Measurements from ENCODE around the gene SRMS. TPM values are rescaled to one million over a fixed set of nuclear protein-coding genes. Genes with fewer than 3 reads are reported as not detected.
"Not testable (repeated sequence)": the region's sequence is repeated elsewhere in the genome, so short reads cannot be mapped to it uniquely, and the experiment has no call there.

Gene SRMS
- total RNA-seq, 1 donor from 2014 or later, result not detected

DNA sequence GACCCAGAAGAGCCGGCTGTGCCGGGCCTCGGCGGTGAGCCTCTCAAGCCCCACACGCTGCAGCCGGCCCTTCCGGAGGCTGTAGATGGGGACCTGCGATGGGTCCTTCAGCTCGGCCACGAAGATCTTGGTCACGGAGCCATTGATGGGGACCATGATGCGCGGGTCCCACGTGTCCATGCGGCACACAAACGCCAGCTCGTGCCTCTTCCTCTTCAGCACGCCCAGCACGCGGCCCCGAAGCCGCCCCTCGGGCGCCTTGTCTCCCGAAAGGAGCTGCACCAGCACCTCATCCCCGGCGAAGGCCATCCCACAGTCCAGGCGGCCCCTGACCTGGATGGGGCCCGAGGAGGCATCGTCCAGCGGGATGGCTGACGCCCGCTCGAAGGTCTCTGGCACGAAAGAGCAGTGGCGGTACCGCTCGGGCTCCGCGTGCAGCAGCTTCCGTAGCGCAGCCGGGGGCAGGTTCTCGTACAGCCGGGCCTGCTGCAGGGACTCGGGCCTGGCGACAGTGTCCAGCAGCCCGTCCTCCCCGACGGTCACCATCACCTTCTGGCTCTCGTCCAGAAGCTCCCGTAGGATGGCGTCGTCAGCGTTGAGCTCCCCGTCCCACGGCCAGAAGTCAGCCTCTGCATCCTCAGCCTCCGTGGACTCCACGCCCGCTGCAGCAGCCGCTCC, 17.6 kb upstream of the SRMS start:
- DNase-seq, result no peak

GRCh38 chr20:63564036-63564810, 16.7 kb upstream of the SRMS start:
- no peak for DNase-seq

GRCh38 chr20:63563225-63563935, 15.8 kb upstream of the SRMS start:
- no peak for DNase-seq

GRCh38 chr20:63562461-63563224, 15.1 kb upstream of the SRMS start:
- DNase-seq, result no peak

GRCh38 chr20:63561624-63562396, 14.3 kb upstream of the SRMS start:
- DNase-seq, result no peak

DNA sequence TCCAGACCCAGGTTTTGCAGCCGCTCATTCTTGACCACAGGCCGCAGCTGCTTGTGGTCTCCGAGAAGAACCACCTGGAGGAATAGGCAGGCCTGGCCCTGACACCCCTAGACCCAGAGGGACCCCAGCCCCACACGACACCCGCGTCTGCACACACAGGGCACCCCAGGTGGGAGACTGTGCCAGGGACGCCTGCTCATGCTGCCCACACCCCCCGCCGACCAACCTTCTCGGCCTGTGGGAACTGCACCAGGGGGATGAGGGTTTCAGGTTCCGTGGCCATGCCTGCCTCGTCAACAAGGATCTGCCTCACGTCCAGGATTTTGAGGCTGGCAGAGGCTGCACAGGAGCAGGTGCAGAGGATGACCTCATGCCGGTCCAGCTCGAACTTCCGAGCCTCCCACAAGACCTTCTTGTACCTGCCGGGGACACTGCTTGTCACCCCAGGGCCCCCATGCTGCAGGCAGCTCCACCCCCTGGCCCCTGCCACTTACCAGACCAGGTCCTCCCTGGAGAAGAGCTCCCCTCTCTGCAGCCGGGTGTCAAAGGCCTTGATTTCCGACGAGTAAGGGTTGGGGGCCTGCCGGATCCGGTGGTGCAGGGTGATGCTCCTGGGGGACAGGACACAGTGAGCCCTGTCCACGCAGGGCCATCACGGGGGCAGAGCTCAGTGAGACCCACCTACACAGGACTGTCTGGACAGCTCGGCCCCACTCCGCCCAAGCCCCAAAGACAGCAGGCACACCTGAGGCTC, 13.5 kb upstream of the SRMS start:
- DNase-seq, result no peak

DNA sequence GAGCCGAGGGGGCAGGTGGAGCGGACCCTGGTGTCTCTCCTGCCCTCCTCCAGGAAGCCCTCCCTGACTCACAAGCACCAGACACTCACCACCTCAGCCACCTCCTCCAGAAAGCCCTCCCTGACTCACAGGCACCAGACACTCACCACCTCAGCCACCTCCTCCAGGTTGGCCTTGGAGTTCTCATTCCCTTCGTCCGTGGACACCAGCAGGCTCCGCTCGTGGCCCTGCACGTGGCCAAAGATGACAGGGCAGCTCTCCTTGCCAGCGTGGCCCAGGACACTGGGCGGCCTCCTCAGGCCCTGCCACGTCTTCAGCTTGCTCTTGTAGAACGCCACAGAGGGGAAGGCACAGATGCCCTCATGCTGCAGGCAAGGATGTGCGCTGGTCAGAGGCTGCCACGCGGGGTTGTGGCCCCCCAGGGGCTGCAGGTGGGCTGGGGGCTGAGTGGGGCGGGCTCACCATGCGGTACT, 12.8 kb upstream of the SRMS start:
- DNase-seq, result no peak

GRCh38 chr20:63559485-63560332, 12.2 kb upstream of the SRMS start:
- DNase-seq, result not testable (repeated sequence)

DNA sequence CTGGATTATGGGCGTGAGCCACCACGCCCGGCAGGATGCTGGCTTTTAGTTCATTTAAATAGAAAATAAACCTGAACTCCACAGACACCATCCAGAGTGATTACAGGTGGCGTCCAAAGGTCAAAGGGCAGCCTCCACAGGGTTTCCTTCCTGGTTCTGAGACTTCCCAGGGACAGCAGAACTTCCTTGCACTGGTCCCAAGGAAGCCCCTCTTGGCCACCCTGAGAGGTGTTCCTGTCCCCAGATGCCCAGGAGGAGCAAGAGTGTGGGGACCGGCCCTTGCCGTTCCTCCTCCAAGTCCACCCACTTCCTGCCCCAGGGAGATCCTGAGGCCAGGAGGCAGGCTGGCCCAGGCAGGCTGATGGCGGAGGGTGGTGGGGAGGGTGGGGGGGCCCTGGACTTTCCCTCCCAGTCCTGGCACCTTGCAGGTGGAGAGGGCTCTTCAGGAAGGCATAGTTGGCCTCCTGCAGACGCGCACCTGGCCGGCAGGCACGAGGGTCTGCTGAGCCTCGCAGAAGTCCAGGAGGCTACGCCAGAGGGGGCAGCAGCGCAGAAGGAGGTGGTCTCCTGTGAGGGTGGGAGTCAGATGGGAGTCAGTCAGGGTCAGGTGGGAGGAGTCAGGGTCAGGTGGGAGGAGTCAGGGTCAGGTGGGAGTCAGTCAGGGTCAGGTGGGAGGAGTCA, 11.4 kb upstream of the SRMS start:
- DNase-seq, result no peak

- no peak for DNase-seq
These were observed 9.9 kb upstream of the SRMS start for GRCh38 chr20:63557481-63557891.

GRCh38 chr20:63556873-63557478, 9.4 kb upstream of the SRMS start:
- DNase-seq, result no peak

- DNase-seq, result no peak
These were observed 8.3 kb upstream of the SRMS start for GRCh38 chr20:63555661-63556381.

DNA sequence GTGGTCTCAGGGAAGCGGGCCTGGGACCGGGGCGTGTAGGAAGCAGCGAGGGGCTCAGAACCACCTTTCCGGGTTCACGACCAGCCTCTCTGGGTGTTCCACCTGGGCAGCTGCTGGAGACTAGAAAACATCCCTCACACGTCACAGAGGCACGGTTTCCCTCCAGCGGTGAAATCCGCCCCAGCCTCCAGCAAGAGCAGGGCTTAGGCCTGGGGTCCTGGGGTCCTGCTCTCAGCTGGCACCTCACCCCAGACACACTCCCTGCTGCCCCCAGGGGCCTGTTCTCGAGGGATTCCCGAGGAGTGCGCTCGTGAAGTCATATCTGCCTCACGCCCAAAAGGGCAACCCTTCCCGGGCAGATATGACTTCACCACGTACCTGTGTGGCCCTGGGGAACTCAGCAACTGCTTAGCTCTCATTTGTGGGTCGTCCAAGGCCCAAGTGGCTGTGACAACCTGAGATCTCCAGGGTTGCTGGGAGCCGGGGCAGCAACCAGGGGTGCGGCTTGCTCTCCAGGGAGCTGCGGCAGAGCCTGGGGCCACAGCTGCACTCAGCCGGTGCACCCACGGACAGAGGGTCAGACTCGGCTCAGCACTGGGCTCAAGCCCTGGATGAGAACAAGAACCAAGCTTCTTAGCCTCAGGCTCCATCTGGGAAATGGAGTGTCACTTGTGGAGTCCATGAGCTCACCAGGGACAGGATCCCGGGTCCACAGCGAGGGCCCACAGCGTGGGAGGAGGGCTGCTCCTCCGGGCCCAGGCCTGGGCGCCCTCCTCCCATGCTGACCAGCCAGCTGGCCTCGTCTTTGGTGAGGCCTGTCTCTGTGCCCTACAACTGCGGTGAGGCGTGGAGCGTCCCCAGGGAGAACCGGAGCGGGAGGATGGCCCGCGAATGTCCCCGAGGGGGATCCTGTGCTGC, 7.1 kb upstream of the SRMS start:
- no peak for DNase-seq

DNA sequence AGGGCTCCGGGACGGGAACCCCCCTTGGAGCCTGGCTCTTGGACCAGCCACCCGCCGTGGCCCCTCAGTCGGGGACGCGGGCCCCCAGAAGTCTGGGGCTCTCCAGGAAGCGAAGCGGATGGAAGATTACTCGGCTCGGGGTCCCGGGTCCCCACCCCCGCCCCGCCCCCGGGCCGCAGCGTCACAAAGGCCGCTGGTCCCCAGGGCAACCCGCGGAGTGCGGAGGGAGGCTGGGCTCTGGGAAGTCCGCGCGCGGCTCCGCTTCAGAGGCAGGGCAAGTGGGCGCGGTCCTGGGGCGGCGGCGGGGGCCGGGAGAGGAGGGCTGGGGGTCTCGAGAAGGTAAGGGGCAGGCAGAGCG, 6.4 kb upstream of the SRMS start, which contains the start of gene FNDC11:
Gene FNDC11, plus strand, starts transcription at position 227 of the 358 bp plus-strand sequence. CDS start 1,505 bp downstream, outside the sequence.
- no peak for DNase-seq

- peak; percentile 75 for DNase-seq
These were observed 5.8 kb upstream of the SRMS start for GRCh38 chr20:63553251-63553932.
